GM21737 (cell line): Measurements from ENCODE around the gene GPR62.

Experiments used
- ATAC-seq: cut with Tn5 transposase; IDR thresholded peaks from one replicate; pipeline ENCODE4 v1.9.1; 2021; ENCODE audit warnings: mild to moderate bottlenecking, moderate library complexity; ENCODE audit not compliant: unreplicated experiment

Gene GPR62

GRCh38 chr3:51968883-51969678 is 13.9 kb downstream of the GPR62 start:
- ATAC-seq: no peak

- no peak for ATAC-seq
Measured at GRCh38 chr3:51969841-51970240, 14.7 kb downstream of the GPR62 start.

GRCh38 chr3:51970606-51971300 is 15.6 kb downstream of the GPR62 start:
- no peak for ATAC-seq

- no peak for ATAC-seq
Measured at GRCh38 chr3:51971350-51971749, 16.2 kb downstream of the GPR62 start.

GRCh38 chr3:51974277-51974962 is 19.2 kb downstream of the GPR62 start:
- no peak for ATAC-seq

- peak; percentile 55 for ATAC-seq
Measured at GRCh38 chr3:51974963-51975851, 20.0 kb downstream of the GPR62 start, which contains the start of gene ABHD14A. ABHD14A (plus strand) TSS chr3:51975064; CDS start chr3:51975136, 72 bp downstream.

- no peak for ATAC-seq
Measured at GRCh38 chr3:51975852-51976549, 20.8 kb downstream of the GPR62 start.

- ATAC-seq: no peak
Measured at GRCh38 chr3:51977446-51978142, 22.4 kb downstream of the GPR62 start.

GRCh38 chr3:51978143-51978502 is 22.9 kb downstream of the GPR62 start:
- no peak for ATAC-seq

GRCh38 chr3:51980253-51980652 is 25.1 kb downstream of the GPR62 start:
- no peak for ATAC-seq

GRCh38 chr3:51982352-51982837 is 27.2 kb downstream of the GPR62 start:
- peak; percentile 49 for ATAC-seq

GRCh38 chr3:51982838-51983577 is 27.8 kb downstream of the GPR62 start, which contains the start of gene ACY1:
ACY1 (plus strand) TSS chr3:51983535; CDS start chr3:51984065, 530 bp downstream.
- ATAC-seq: peak; percentile 73

- ATAC-seq: no peak
Measured at GRCh38 chr3:51983578-51984268, 28.5 kb downstream of the GPR62 start.

GRCh38 chr3:51984269-51984647 is 29.1 kb downstream of the GPR62 start:
- ATAC-seq: no peak

- ATAC-seq: no peak
Measured at GRCh38 chr3:51985063-51985462, 29.9 kb downstream of the GPR62 start.

- ATAC-seq: no peak
Measured at GRCh38 chr3:51986010-51986947, 31.1 kb downstream of the GPR62 start.

GRCh38 chr3:51987568-51987967 is 32.4 kb downstream of the GPR62 start:
- ATAC-seq: no peak
